ENCODE results near the gene CD53. TPM values are rescaled to one million over a fixed set of nuclear protein-coding genes. Genes with fewer than 3 reads are reported as not detected.

The CD53 gene
- total and polyA plus RNA-seq, 7 experiments from 2014 or later: 237 to 1,023 (median 400) TPM

GRCh38 chr1:110915804-110916203 is 42.9 kb downstream of the CD53 start:
- ChIA-PET CTCF (no interaction called here), POLR2A (no interaction called here)
- H3K36me3 Mint-ChIP-seq: peaks cover 0 to 22% (median 0%) of the 10 kb centered on the region in 5 donors
- H3K27ac Mint-ChIP-seq: no peak overlapping the region
- Histone ChIP-seq H3K27me3 (ENCODE audit: control insufficient read depth in 2 of 2, insufficient read depth in 2 of 2, low read length in 2 of 2) (no peaks in the 10 kb centered on the region), H3K4me1 (ENCODE audit: control insufficient read depth in 2 of 2, insufficient read depth in 2 of 2, low read length in 2 of 2) (peaks cover 0 to 4% of the 10 kb centered on the region in 2 donors), H3K4me3 (ENCODE audit: low read length) (no peak overlapping the region), H3K9me3 (ENCODE audit: control insufficient read depth in 2 of 3, low read length in 3 of 3) (peaks cover 0 to 6% (median 0%) of the 10 kb centered on the region in 3 experiments), H3K36me3 (ENCODE audit: control insufficient read depth in 2 of 3, insufficient read depth in 3 of 3, low read length in 3 of 3) (no peaks in the 10 kb centered on the region), H3K27ac (ENCODE audit: low read depth, low read length) (no peak overlapping the region)
- peaks cover 0 to 27% (median 12%) of the 10 kb centered on the region in 11 donors for H3K9me3 Mint-ChIP-seq
- H3K4me3 Mint-ChIP-seq: peak overlapping the region in 1 of 10 donors; percentile 18
- DNase-seq (no peak), ATAC-seq (no peak)
- H3K4me1 Mint-ChIP-seq: peaks cover 8 to 16% (median 13%) of the 10 kb centered on the region in 7 donors
- intact Hi-C loops (cut with micrococcal nuclease): loop anchor here in 1 of 2 donors (2.0 to 5.0 kb wide), 4 partner anchors 19 to 46 kb away; partner anchors contain the start of genes CD53 and LRIF1
- peaks cover 0 to 12% (median 3%) of the 10 kb centered on the region in 5 donors for H3K27me3 Mint-ChIP-seq

GRCh38 chr1:110916274-110916668 is 43.3 kb downstream of the CD53 start:
- H3K27ac Mint-ChIP-seq: peak overlapping the region in 1 of 9 donors; percentile 75
- no peak for ATAC-seq
- DNase-seq: no peak
- no peaks in the 10 kb centered on the region for H3K36me3 ChIP-seq (ENCODE audit: control insufficient read depth in 2 of 3, insufficient read depth in 3 of 3, low read length in 3 of 3)
- POLR2A ChIA-PET: no interaction called here
- H3K9me3 ChIP-seq (ENCODE audit: control insufficient read depth in 2 of 3, low read length in 3 of 3): peaks cover 0 to 6% (median 0%) of the 10 kb centered on the region in 3 experiments
- H3K36me3 Mint-ChIP-seq: peaks cover 0 to 19% (median 0%) of the 10 kb centered on the region in 5 donors
- peaks cover 0 to 12% (median 2%) of the 10 kb centered on the region in 5 donors for H3K27me3 Mint-ChIP-seq
- H3K27ac ChIP-seq (ENCODE audit: low read depth, low read length): no peak overlapping the region
- H3K4me1 Mint-ChIP-seq: peaks cover 7 to 16% (median 13%) of the 10 kb centered on the region in 7 donors
- H3K4me3 ChIP-seq (ENCODE audit: low read length): no peak overlapping the region
- CTCF ChIA-PET: no interaction called here
- peaks cover 0 to 23% (median 9%) of the 10 kb centered on the region in 11 donors for H3K9me3 Mint-ChIP-seq
- peaks cover 0 to 4% of the 10 kb centered on the region in 2 donors for H3K4me1 ChIP-seq (ENCODE audit: control insufficient read depth in 2 of 2, insufficient read depth in 2 of 2, low read length in 2 of 2)
- intact Hi-C loops (cut with micrococcal nuclease): loop anchor here in 1 of 2 donors (2.0 to 5.0 kb wide), 4 partner anchors 19 to 46 kb away; partner anchors contain the start of genes CD53 and LRIF1
- no peaks in the 10 kb centered on the region for H3K27me3 ChIP-seq (ENCODE audit: control insufficient read depth in 2 of 2, insufficient read depth in 2 of 2, low read length in 2 of 2)
- peak overlapping the region in 2 of 10 donors; percentile 26 to 79 for H3K4me3 Mint-ChIP-seq

GRCh38 chr1:110916669-110917306 is 43.8 kb downstream of the CD53 start:
- peak in 1 of 9 donors; percentile 34 for DNase-seq
- intact Hi-C loops (cut with micrococcal nuclease): loop anchor here in 1 of 2 donors (2.0 to 5.0 kb wide), 4 partner anchors 20 to 46 kb away; partner anchors contain the start of genes CD53 and LRIF1
- peaks cover under 1 to 19% (median 3%) of the 10 kb centered on the region in 5 donors for H3K36me3 Mint-ChIP-seq
- Histone ChIP-seq H3K27me3 (ENCODE audit: control insufficient read depth in 2 of 2, insufficient read depth in 2 of 2, low read length in 2 of 2) (no peaks in the 10 kb centered on the region), H3K27ac (ENCODE audit: low read depth, low read length) (no peak overlapping the region), H3K4me1 (ENCODE audit: control insufficient read depth in 2 of 2, insufficient read depth in 2 of 2, low read length in 2 of 2) (peaks cover 0 to 4% of the 10 kb centered on the region in 2 donors), H3K9me3 (ENCODE audit: control insufficient read depth in 2 of 3, low read length in 3 of 3) (peaks cover 0 to 6% (median 0%) of the 10 kb centered on the region in 3 experiments), H3K4me3 (ENCODE audit: low read length) (no peak overlapping the region), H3K36me3 (ENCODE audit: control insufficient read depth in 2 of 3, insufficient read depth in 3 of 3, low read length in 3 of 3) (no peaks in the 10 kb centered on the region)
- H3K27me3 Mint-ChIP-seq: peaks cover 0 to 12% (median under 1%) of the 10 kb centered on the region in 5 donors
- ATAC-seq: peak; percentile 53
- CTCF ChIA-PET: no interaction called here
- peaks cover 0 to 21% (median 7%) of the 10 kb centered on the region in 11 donors for H3K9me3 Mint-ChIP-seq
- H3K27ac Mint-ChIP-seq: peak overlapping the region in 1 of 9 donors; percentile 75
- POLR2A ChIA-PET: interaction anchor here (0.6 kb wide), 1 partner anchor 251 kb away, joined by 4 read pairs; no protein-coding TSS in a partner anchor
- H3K4me3 Mint-ChIP-seq: peak overlapping the region in 5 of 10 donors; percentile 6 to 79 (median 19)
- H3K4me1 Mint-ChIP-seq: peaks cover 7 to 16% (median 13%) of the 10 kb centered on the region in 7 donors

GRCh38 chr1:110918016-110918415 is 45.1 kb downstream of the CD53 start:
- Histone ChIP-seq H3K27ac (ENCODE audit: low read depth, low read length) (no peak overlapping the region), H3K36me3 (ENCODE audit: control insufficient read depth in 2 of 3, insufficient read depth in 3 of 3, low read length in 3 of 3) (no peaks in the 10 kb centered on the region), H3K4me3 (ENCODE audit: low read length) (no peak overlapping the region), H3K9me3 (ENCODE audit: control insufficient read depth in 2 of 3, low read length in 3 of 3) (no peaks in the 10 kb centered on the region), H3K27me3 (ENCODE audit: control insufficient read depth in 2 of 2, insufficient read depth in 2 of 2, low read length in 2 of 2) (no peaks in the 10 kb centered on the region), H3K4me1 (ENCODE audit: control insufficient read depth in 2 of 2, insufficient read depth in 2 of 2, low read length in 2 of 2) (peaks cover 0 to 4% of the 10 kb centered on the region in 2 donors)
- Mint-ChIP-seq H3K27me3 (peaks cover 0 to 12% (median 3%) of the 10 kb centered on the region in 5 donors), H3K27ac (no peak overlapping the region), H3K4me3 (no peak overlapping the region), H3K9me3 (peaks cover 4 to 20% (median 10%) of the 10 kb centered on the region in 11 donors), H3K36me3 (peaks cover 3 to 24% (median 8%) of the 10 kb centered on the region in 5 donors), H3K4me1 (peaks cover 7 to 16% (median 13%) of the 10 kb centered on the region in 7 donors)
- CTCF ChIA-PET: no interaction called here
- POLR2A ChIA-PET: no interaction called here
- DNase-seq (no peak), ATAC-seq (no peak)
- intact Hi-C loops (cut with micrococcal nuclease): loop anchor here in 1 of 2 donors (5.0 kb wide), 2 partner anchors 44 to 46 kb away; partner anchors contain the start of genes CD53 and LRIF1

DNA sequence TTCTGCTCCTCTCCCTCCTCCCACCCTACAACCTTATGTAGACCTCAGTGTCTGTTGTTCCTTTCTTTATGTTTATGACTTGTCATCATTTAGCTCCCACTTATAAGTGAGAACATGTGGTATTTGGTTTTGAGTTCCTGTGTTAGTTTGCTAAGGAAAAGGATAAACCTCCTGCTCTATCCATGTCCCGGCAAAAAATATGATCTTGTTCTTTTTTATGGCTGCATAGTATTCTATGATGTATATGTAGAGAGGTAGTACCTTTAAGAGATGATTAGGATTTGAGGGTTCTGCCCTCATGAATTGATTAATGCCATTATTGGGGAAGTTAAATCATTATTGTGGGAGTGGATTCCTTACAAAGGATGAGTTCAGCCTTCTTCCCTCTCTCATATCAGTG is 49.0 kb downstream of the CD53 start:
- no peak for DNase-seq
- POLR2A ChIA-PET: no interaction called here
- no peak for ATAC-seq
- H3K36me3 ChIP-seq (ENCODE audit: control insufficient read depth in 2 of 3, insufficient read depth in 3 of 3, low read length in 3 of 3): no peaks in the 10 kb centered on the region
- H3K9me3 ChIP-seq (ENCODE audit: control insufficient read depth in 2 of 3, low read length in 3 of 3): no peaks in the 10 kb centered on the region
- Mint-ChIP-seq H3K9me3 (peaks cover 0 to 21% (median 7%) of the 10 kb centered on the region in 11 donors), H3K27ac (no peak overlapping the region), H3K4me1 (peaks cover 3 to 5% (median 4%) of the 10 kb centered on the region in 7 donors), H3K27me3 (peaks cover 0 to 12% (median 3%) of the 10 kb centered on the region in 5 donors), H3K4me3 (no peak overlapping the region), H3K36me3 (peaks cover 7 to 32% (median 12%) of the 10 kb centered on the region in 5 donors)
- CTCF ChIA-PET: no interaction called here
- H3K4me1 ChIP-seq (ENCODE audit: control insufficient read depth in 2 of 2, insufficient read depth in 2 of 2, low read length in 2 of 2): peaks cover 0 to 2% of the 10 kb centered on the region in 2 donors
- H3K27ac ChIP-seq (ENCODE audit: low read depth, low read length): no peak overlapping the region
- no peaks in the 10 kb centered on the region for H3K27me3 ChIP-seq (ENCODE audit: control insufficient read depth in 2 of 2, insufficient read depth in 2 of 2, low read length in 2 of 2)
- intact Hi-C loops (cut with micrococcal nuclease): no loop called here
- H3K4me3 ChIP-seq (ENCODE audit: low read length): no peak overlapping the region

GRCh38 chr1:110927484-110928075 is 54.6 kb downstream of the CD53 start:
- Histone ChIP-seq H3K4me1 (ENCODE audit: control insufficient read depth in 2 of 2, insufficient read depth in 2 of 2, low read length in 2 of 2) (no peaks in the 10 kb centered on the region), H3K4me3 (ENCODE audit: low read length) (no peak overlapping the region), H3K27ac (ENCODE audit: low read depth, low read length) (no peak overlapping the region), H3K27me3 (ENCODE audit: control insufficient read depth in 2 of 2, insufficient read depth in 2 of 2, low read length in 2 of 2) (no peaks in the 10 kb centered on the region), H3K9me3 (ENCODE audit: control insufficient read depth in 2 of 3, low read length in 3 of 3) (no peaks in the 10 kb centered on the region), H3K36me3 (ENCODE audit: control insufficient read depth in 2 of 3, insufficient read depth in 3 of 3, low read length in 3 of 3) (no peaks in the 10 kb centered on the region)
- H3K4me3 Mint-ChIP-seq: no peak overlapping the region
- peaks cover 8 to 23% (median 17%) of the 10 kb centered on the region in 5 donors for H3K36me3 Mint-ChIP-seq
- no peaks in the 10 kb centered on the region for H3K4me1 Mint-ChIP-seq
- ATAC-seq (no peak), DNase-seq (no peak)
- H3K9me3 Mint-ChIP-seq: peaks cover 3 to 38% (median 20%) of the 10 kb centered on the region in 11 donors
- intact Hi-C loops (cut with micrococcal nuclease): no loop called here
- peaks cover 0 to 8% (median 0%) of the 10 kb centered on the region in 5 donors for H3K27me3 Mint-ChIP-seq
- ChIA-PET POLR2A (no interaction called here), CTCF (interaction anchor here (1.0 kb wide), 1 partner anchor 31 kb away, joined by 5 read pairs; no protein-coding TSS in a partner anchor)
- no peak overlapping the region for H3K27ac Mint-ChIP-seq
